ENCODE measurements around the gene SLC9C2.
"Not testable (repeated sequence)": the region's sequence is repeated elsewhere in the genome, so short reads cannot be mapped to it uniquely, and the experiment has no call there.

SLC9C2 gene

DNA sequence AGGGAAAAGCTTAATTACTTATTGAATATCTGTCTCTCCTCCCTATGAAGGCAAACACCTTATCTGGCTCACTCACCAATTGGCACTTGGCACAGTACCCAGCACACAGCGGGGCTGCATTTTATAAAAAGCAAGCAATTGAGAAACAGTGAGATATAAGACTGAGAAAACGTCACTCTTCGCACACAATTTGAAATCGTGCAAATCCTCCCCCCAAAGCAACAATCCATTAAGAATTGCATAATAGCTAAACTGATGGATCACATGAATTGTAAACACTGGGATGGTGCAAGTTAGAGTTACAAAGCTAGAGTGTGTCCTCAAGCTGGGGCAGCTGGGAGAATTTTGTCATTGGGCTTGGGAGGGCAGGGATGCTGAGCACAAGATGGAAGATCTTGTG is 98.6 kb downstream of the SLC9C2 start:
- no peaks in the 10 kb centered on the region for H3K36me3 ChIP-seq (ENCODE audit: insufficient read depth, low read length)
- H2AFZ ChIP-seq (ENCODE audit: low read length, unreplicated experiment): no peak overlapping the region
- H3K4me1 ChIP-seq (ENCODE audit: control insufficient read depth, insufficient read depth, low read length, unreplicated experiment): peaks cover 16% of the 10 kb centered on the region

GRCh38 chr1:173503391-173503790 is 99.5 kb downstream of the SLC9C2 start:
- Histone ChIP-seq H3K27ac (ENCODE audit: low read depth, low read length) (no peak overlapping the region), H3K4me3 (ENCODE audit: low read depth, low read length) (no peak overlapping the region), H3K27me3 (ENCODE audit: insufficient read depth, low read length) (no peaks in the 10 kb centered on the region), H3K4me1 (ENCODE audit: control insufficient read depth, insufficient read depth, low read length, unreplicated experiment) (peaks cover 16% of the 10 kb centered on the region), H3K79me2 (ENCODE audit: control insufficient read depth, insufficient read depth, low read length, unreplicated experiment) (no peaks in the 10 kb centered on the region), H2AFZ (ENCODE audit: low read length, unreplicated experiment) (no peak overlapping the region), H3K36me3 (ENCODE audit: insufficient read depth, low read length) (no peaks in the 10 kb centered on the region)

More for the DNA sequence above, 98.6 kb downstream of the SLC9C2 start:
- Histone ChIP-seq H3K27ac (ENCODE audit: low read depth, low read length) (no peak overlapping the region), H3K4me3 (ENCODE audit: low read depth, low read length) (no peak overlapping the region), H3K79me2 (ENCODE audit: control insufficient read depth, insufficient read depth, low read length, unreplicated experiment) (no peaks in the 10 kb centered on the region), H3K27me3 (ENCODE audit: insufficient read depth, low read length) (no peaks in the 10 kb centered on the region)

DNA sequence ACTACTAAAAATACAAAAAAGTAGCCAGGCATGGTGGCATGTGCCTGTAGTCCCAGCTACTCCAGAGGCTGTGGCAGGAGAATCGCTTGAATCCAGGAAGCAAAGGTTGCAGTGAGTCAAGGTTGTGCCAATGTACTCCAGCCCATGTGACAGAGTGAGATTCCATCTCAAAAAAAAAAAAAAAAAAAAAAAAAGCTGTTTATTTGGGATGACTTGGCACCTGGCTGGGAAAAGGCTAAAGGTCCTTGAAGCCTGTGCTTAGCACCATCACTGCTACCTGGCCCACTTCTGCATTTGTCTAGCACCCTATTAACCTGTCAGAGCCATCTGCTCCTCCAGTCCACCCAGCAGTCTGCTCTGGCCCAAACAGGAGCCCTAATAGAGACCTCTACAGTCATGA is 100.8 kb downstream of the SLC9C2 start:
- Histone ChIP-seq H3K4me1 (ENCODE audit: control insufficient read depth, insufficient read depth, low read length, unreplicated experiment) (peaks cover 7% of the 10 kb centered on the region), H2AFZ (ENCODE audit: low read length, unreplicated experiment) (no peak overlapping the region), H3K27me3 (ENCODE audit: insufficient read depth, low read length) (no peaks in the 10 kb centered on the region), H3K79me2 (ENCODE audit: control insufficient read depth, insufficient read depth, low read length, unreplicated experiment) (no peaks in the 10 kb centered on the region), H3K36me3 (ENCODE audit: insufficient read depth, low read length) (no peaks in the 10 kb centered on the region), H3K27ac (ENCODE audit: low read depth, low read length) (no peak overlapping the region), H3K4me3 (ENCODE audit: low read depth, low read length) (no peak overlapping the region)

- no peaks in the 10 kb centered on the region for H3K4me1 ChIP-seq (ENCODE audit: control insufficient read depth, insufficient read depth, low read length, unreplicated experiment)
Measured at GRCh38 chr1:173499729-173500128, 103.1 kb downstream of the SLC9C2 start.

DNA sequence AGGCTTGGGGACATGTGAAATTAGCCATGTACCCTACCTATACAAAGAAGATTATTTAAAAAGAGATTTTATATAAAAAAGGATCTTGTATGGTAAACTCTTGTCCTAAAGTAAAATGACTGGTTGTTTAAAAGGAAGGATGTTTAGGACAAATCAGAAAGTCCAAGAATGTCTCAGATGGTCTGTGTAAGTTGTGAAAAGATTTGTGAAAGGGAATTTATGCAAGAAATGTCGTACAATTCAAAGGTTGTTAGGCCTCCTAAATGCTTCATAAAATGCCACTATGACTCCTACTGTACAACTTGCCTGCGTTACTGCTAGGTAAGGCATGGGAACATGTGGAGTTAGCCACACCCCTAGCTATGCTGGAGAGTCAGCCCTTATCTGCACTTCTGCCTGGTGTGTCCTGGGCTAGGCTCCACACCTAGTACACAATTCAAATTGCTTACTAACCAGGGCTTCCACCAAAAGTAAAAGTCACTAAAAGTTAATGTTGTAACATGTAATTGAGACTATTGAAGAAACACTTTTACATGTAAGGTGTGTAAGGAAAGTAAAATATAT is 106.0 kb downstream of the SLC9C2 start:
- H2AFZ ChIP-seq (ENCODE audit: low read length, unreplicated experiment): no peak overlapping the region
- H3K79me2 ChIP-seq (ENCODE audit: control insufficient read depth, insufficient read depth, low read length, unreplicated experiment): no peaks in the 10 kb centered on the region
- H3K36me3 ChIP-seq (ENCODE audit: insufficient read depth, low read length): no peaks in the 10 kb centered on the region
- no peak overlapping the region for H3K4me3 ChIP-seq (ENCODE audit: low read depth, low read length)
- H3K27me3 ChIP-seq (ENCODE audit: insufficient read depth, low read length): no peaks in the 10 kb centered on the region
- H3K4me1 ChIP-seq (ENCODE audit: control insufficient read depth, insufficient read depth, low read length, unreplicated experiment): no peaks in the 10 kb centered on the region
- no peak overlapping the region for H3K27ac ChIP-seq (ENCODE audit: low read depth, low read length)

More at GRCh38 chr1:173499729-173500128, 103.1 kb downstream of the SLC9C2 start:
- peak overlapping the region; percentile 39 for H2AFZ ChIP-seq (ENCODE audit: low read length, unreplicated experiment)
- H3K36me3 ChIP-seq (ENCODE audit: insufficient read depth, low read length): no peaks in the 10 kb centered on the region
- no peaks in the 10 kb centered on the region for H3K27me3 ChIP-seq (ENCODE audit: insufficient read depth, low read length)
- no peak overlapping the region for H3K27ac ChIP-seq (ENCODE audit: low read depth, low read length)
- H3K4me3 ChIP-seq (ENCODE audit: low read depth, low read length): no peak overlapping the region
- no peaks in the 10 kb centered on the region for H3K79me2 ChIP-seq (ENCODE audit: control insufficient read depth, insufficient read depth, low read length, unreplicated experiment)

- no peaks in the 10 kb centered on the region for H3K4me1 ChIP-seq (ENCODE audit: control insufficient read depth, insufficient read depth, low read length, unreplicated experiment)
Measured at GRCh38 chr1:173495609-173496267, 107.1 kb downstream of the SLC9C2 start.

GRCh38 chr1:173493125-173493524 is 109.7 kb downstream of the SLC9C2 start:
- H3K27me3 ChIP-seq (ENCODE audit: insufficient read depth, low read length); H3K79me2 ChIP-seq (ENCODE audit: control insufficient read depth, insufficient read depth, low read length, unreplicated experiment); H3K36me3 ChIP-seq (ENCODE audit: insufficient read depth, low read length); H3K27ac ChIP-seq (ENCODE audit: low read depth, low read length); H3K4me3 ChIP-seq (ENCODE audit: low read depth, low read length); H3K4me1 ChIP-seq (ENCODE audit: control insufficient read depth, insufficient read depth, low read length, unreplicated experiment); H2AFZ ChIP-seq (ENCODE audit: low read length, unreplicated experiment): not testable (repeated sequence)

More at GRCh38 chr1:173495609-173496267, 107.1 kb downstream of the SLC9C2 start:
- H3K36me3 ChIP-seq (ENCODE audit: insufficient read depth, low read length): no peaks in the 10 kb centered on the region
- no peaks in the 10 kb centered on the region for H3K79me2 ChIP-seq (ENCODE audit: control insufficient read depth, insufficient read depth, low read length, unreplicated experiment)
- H3K4me3 ChIP-seq (ENCODE audit: low read depth, low read length): no peak overlapping the region
- H3K27me3 ChIP-seq (ENCODE audit: insufficient read depth, low read length): no peaks in the 10 kb centered on the region
- H2AFZ ChIP-seq (ENCODE audit: low read length, unreplicated experiment): no peak overlapping the region
- no peak overlapping the region for H3K27ac ChIP-seq (ENCODE audit: low read depth, low read length)

GRCh38 chr1:173491508-173491907 is 111.4 kb downstream of the SLC9C2 start:
- Histone ChIP-seq H3K4me1 (ENCODE audit: control insufficient read depth, insufficient read depth, low read length, unreplicated experiment) (no peaks in the 10 kb centered on the region), H3K36me3 (ENCODE audit: insufficient read depth, low read length) (peaks cover 21% of the 10 kb centered on the region), H3K27me3 (ENCODE audit: insufficient read depth, low read length) (no peaks in the 10 kb centered on the region), H2AFZ (ENCODE audit: low read length, unreplicated experiment) (no peak overlapping the region), H3K79me2 (ENCODE audit: control insufficient read depth, insufficient read depth, low read length, unreplicated experiment) (no peaks in the 10 kb centered on the region), H3K4me3 (ENCODE audit: low read depth, low read length) (no peak overlapping the region), H3K27ac (ENCODE audit: low read depth, low read length) (no peak overlapping the region)

DNA sequence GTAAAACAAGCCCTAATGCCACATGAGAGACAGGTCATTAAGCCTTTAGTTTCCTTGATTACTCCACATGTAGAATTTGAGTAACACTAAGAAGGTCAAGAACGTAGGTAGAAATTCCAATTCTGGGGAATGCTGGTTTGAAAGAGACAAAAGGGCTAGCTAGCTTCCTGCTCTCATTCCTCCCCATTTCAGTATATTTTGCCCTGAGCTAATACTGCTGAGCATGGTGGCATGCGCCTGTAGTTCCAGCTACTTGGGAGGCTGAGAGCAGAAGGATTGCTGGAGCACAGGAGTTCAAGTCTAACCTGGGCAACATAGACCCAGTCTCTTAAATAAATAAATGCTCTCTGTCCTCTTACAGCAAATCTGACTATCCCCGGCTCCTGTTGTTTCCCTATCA is 112.9 kb downstream of the SLC9C2 start:
- Histone ChIP-seq H3K27me3 (ENCODE audit: insufficient read depth, low read length) (no peaks in the 10 kb centered on the region), H3K79me2 (ENCODE audit: control insufficient read depth, insufficient read depth, low read length, unreplicated experiment) (no peaks in the 10 kb centered on the region), H3K4me1 (ENCODE audit: control insufficient read depth, insufficient read depth, low read length, unreplicated experiment) (no peaks in the 10 kb centered on the region), H2AFZ (ENCODE audit: low read length, unreplicated experiment) (no peak overlapping the region), H3K27ac (ENCODE audit: low read depth, low read length) (no peak overlapping the region), H3K36me3 (ENCODE audit: insufficient read depth, low read length) (peaks cover 36% of the 10 kb centered on the region), H3K4me3 (ENCODE audit: low read depth, low read length) (no peak overlapping the region)

GRCh38 chr1:173489149-173489600 is 113.7 kb downstream of the SLC9C2 start:
- H3K27me3 ChIP-seq (ENCODE audit: insufficient read depth, low read length): no peaks in the 10 kb centered on the region
- no peaks in the 10 kb centered on the region for H3K79me2 ChIP-seq (ENCODE audit: control insufficient read depth, insufficient read depth, low read length, unreplicated experiment)
- H3K4me3 ChIP-seq (ENCODE audit: low read depth, low read length): no peak overlapping the region
- peaks cover 44% of the 10 kb centered on the region for H3K36me3 ChIP-seq (ENCODE audit: insufficient read depth, low read length)
- H3K27ac ChIP-seq (ENCODE audit: low read depth, low read length): no peak overlapping the region
- no peak overlapping the region for H2AFZ ChIP-seq (ENCODE audit: low read length, unreplicated experiment)
- no peaks in the 10 kb centered on the region for H3K4me1 ChIP-seq (ENCODE audit: control insufficient read depth, insufficient read depth, low read length, unreplicated experiment)

- H3K36me3 ChIP-seq (ENCODE audit: insufficient read depth, low read length): peaks cover 50% of the 10 kb centered on the region
- H3K27me3 ChIP-seq (ENCODE audit: insufficient read depth, low read length): no peaks in the 10 kb centered on the region
- peaks cover 7% of the 10 kb centered on the region for H3K79me2 ChIP-seq (ENCODE audit: control insufficient read depth, insufficient read depth, low read length, unreplicated experiment)
- no peaks in the 10 kb centered on the region for H3K4me1 ChIP-seq (ENCODE audit: control insufficient read depth, insufficient read depth, low read length, unreplicated experiment)
- H3K27ac ChIP-seq (ENCODE audit: low read depth, low read length): no peak overlapping the region
- no peak overlapping the region for H3K4me3 ChIP-seq (ENCODE audit: low read depth, low read length)
- no peak overlapping the region for H2AFZ ChIP-seq (ENCODE audit: low read length, unreplicated experiment)
Measured at GRCh38 chr1:173488001-173488400, 114.9 kb downstream of the SLC9C2 start.
